CD4-positive, alpha-beta memory T cell (primary cell): ENCODE results near the gene ETS1. TPM values are rescaled to one million over a fixed set of nuclear protein-coding genes. Genes with fewer than 3 reads are reported as not detected.

ENCODE experiments used
- CTCF ChIA-PET: fragments of 350-600 bp; sonication (Branson Sonifier 250); formaldehyde crosslinking; loops from one replicate; lab custom pipeline; 2021; ENCODE audit warnings: inconsistent platforms; ENCODE audit not compliant: partially characterized antibody; lab: Charles Lee
- POLR2A ChIA-PET: fragments of 350-600 bp; sonication (Branson Sonifier 250); formaldehyde crosslinking; loops from one replicate; lab custom pipeline; 2021; ENCODE audit not compliant: partially characterized antibody; lab: Charles Lee
- DNase-seq, 5 donors: peaks; one replicate each; pipeline versions ENCODE4 v3.0.0 to v3.0.0-alpha.2; 2020 to 2022; ENCODE audit warnings: mixed read lengths in 1 of 5
- H3K27ac ChIP-seq: one replicate; pipeline ENCODE4 v1.7.0; 2013; ENCODE audit warnings: low read depth, low read length
- H3K27me3 ChIP-seq: 2 replicates; pipeline ENCODE4 v1.7.0; 2013; ENCODE audit warnings: mild to moderate bottlenecking, low read length, moderate library complexity; ENCODE audit not compliant: insufficient read depth
- H3K36me3 ChIP-seq: 2 replicates; pipeline ENCODE4 v1.7.0; 2013; ENCODE audit warnings: mild to moderate bottlenecking, low read length, moderate library complexity; ENCODE audit not compliant: insufficient read depth
- H3K4me1 ChIP-seq: 2 replicates; pipeline ENCODE4 v1.7.0; 2013; ENCODE audit warnings: mild to moderate bottlenecking, low read length, moderate library complexity; ENCODE audit not compliant: insufficient read depth
- H3K4me3 ChIP-seq, 2 donors: one replicate each; pipeline ENCODE4 v1.7.0; 2013; ENCODE audit warnings: low read length in 2 of 2, mild to moderate bottlenecking in 1 of 2
- H3K9me3 ChIP-seq, 2 donors: one replicate each; pipeline ENCODE4 v1.7.0; 2013; ENCODE audit warnings: low read length in 2 of 2, control low read depth in 1 of 2; ENCODE audit not compliant: control insufficient read depth in 1 of 2
- H3K27ac Mint-ChIP-seq, 7 donors: one replicate each; pipeline ENCODE4 v1.8.0; 2020 to 2021; ENCODE audit warnings: mixed read lengths in 7 of 7, mild to moderate bottlenecking in 6 of 7, inconsistent platforms in 3 of 7, moderate library complexity in 3 of 7
- H3K27me3 Mint-ChIP-seq, 2 donors: one replicate each; pipeline ENCODE4 v1.8.0; 2020 to 2021; ENCODE audit warnings: mixed read lengths in 2 of 2
- H3K36me3 Mint-ChIP-seq, 2 donors: one replicate each; pipeline ENCODE4 v1.8.0; 2020 to 2021; ENCODE audit warnings: mixed read lengths in 2 of 2, inconsistent platforms in 1 of 2, mild to moderate bottlenecking in 1 of 2
- H3K4me1 Mint-ChIP-seq, 4 donors: one replicate each; pipeline ENCODE4 v1.8.0; 2020 to 2021; ENCODE audit warnings: mixed read lengths in 4 of 4, mild to moderate bottlenecking in 1 of 4
- H3K4me3 Mint-ChIP-seq, 8 donors: one replicate each; pipeline ENCODE4 v1.8.0; 2020 to 2021; ENCODE audit warnings: mixed read lengths in 8 of 8, mild to moderate bottlenecking in 7 of 8, moderate library complexity in 6 of 8, inconsistent platforms in 3 of 8
- H3K9me3 Mint-ChIP-seq, 8 donors: one replicate each; pipeline ENCODE4 v1.8.0; 2020 to 2021; ENCODE audit warnings: mixed read lengths in 8 of 8, mild to moderate bottlenecking in 5 of 8, inconsistent platforms in 3 of 8, moderate library complexity in 1 of 8
- intact Hi-C: fragments of 100-400 bp; cut with micrococcal nuclease; formaldehyde crosslinking; loops from one replicate; pipeline ENCODE4 v1.15.1; 2023
- polyA plus RNA-seq, 2 donors: library from polyadenylated mRNA; unstranded; fragments of 300-500 nt; fragmentation: Illumina TruSeq; gene quantifications; one replicate each; pipeline ENCODE4 v1.2.3, GENCODE V29; 2021
- total RNA-seq, 2 experiments: library from RNA; stranded (reverse); gene quantifications; one replicate each; pipeline ENCODE4 v1.2.3, GENCODE V29; 2021

Gene ETS1
- total and polyA plus RNA-seq, 4 experiments from 2014 or later: 435 to 761 (median 593) TPM

- Mint-ChIP-seq H3K9me3 (peaks cover 0 to 3% (median 0%) of the 10 kb centered on the region in 8 donors), H3K4me3 (peak overlapping the region; percentile 92 to 100 (median 97)), H3K27me3 (no peaks in the 10 kb centered on the region), H3K36me3 (peaks cover 94 to 99% of the 10 kb centered on the region in 2 donors), H3K4me1 (peaks cover 40 to 84% (median 59%) of the 10 kb centered on the region in 4 donors), H3K27ac (peak overlapping the region; percentile 89 to 99 (median 97))
- CTCF ChIA-PET: interaction anchor here (0.6 to 7.9 kb wide), 5 partner anchors 11 to 191 kb away, joined by 3 to 44 read pairs (median 4); no protein-coding TSS in a partner anchor
- POLR2A ChIA-PET: interaction anchor here (0.9 to 34.5 kb wide), 14 partner anchors 3 to 330 kb away, joined by 3 to 1488 read pairs (median 286); partner anchors contain the start of gene FLI1
- peak overlapping the region; percentile 89 for H3K27ac ChIP-seq
- DNase-seq: peak in 3 of 5 donors; percentile 32 to 36 (median 34)
- intact Hi-C loops: loop anchor here (5.0 to 10.0 kb wide), 2 partner anchors 220 to 242 kb away; no protein-coding TSS in a partner anchor
- no peaks in the 10 kb centered on the region for H3K27me3 ChIP-seq
- no peaks in the 10 kb centered on the region for H3K9me3 ChIP-seq
- peak overlapping the region; percentile 48 to 92 for H3K4me3 ChIP-seq
- H3K4me1 ChIP-seq: peaks cover 49% of the 10 kb centered on the region
- H3K36me3 ChIP-seq: peaks cover 61% of the 10 kb centered on the region
Observed at GRCh38 chr11:128515086-128515485, 72.3 kb downstream of the ETS1 start.

DNA sequence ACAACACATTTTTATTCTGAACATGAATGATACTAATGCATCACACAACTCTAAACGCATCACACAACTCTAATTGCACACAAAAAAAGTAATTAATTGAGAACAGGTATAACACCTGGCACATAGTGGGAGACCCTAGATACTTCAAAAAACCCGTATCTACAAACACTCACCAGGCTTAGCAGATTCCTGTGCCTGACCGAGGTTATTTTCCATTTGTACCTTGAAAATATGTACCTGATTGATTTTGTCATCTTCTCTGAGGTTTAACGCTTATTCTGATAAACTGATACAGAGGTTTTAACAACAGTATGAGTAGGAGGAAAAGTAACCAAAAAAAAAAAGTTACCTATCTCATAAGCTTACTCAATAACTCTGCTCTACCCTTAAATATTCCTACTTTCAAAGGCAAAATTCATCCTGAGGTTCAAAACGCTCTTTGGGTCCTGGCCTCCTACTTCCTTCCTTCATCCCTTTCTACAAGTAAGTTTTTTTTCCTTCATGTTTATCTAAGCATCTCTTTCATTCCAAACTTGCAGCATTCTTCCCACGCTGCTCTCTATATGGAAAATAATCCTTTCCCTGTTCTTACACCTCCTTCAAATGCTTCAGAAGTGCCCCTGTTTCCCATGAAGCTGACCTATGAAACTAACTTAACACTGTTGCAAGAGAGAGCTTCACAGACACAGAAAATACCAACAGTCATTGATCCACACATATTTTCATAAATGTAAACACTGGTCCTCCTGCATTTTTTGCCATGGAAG, 73.3 kb downstream of the ETS1 start:
- intact Hi-C loops: loop anchor here (1.0 to 10.0 kb wide), 2 partner anchors 10 to 221 kb away; no protein-coding TSS in a partner anchor
- Mint-ChIP-seq H3K4me1 (peaks cover 49 to 94% (median 68%) of the 10 kb centered on the region in 4 donors), H3K36me3 (peaks cover 96 to 100% of the 10 kb centered on the region in 2 donors), H3K27me3 (no peaks in the 10 kb centered on the region), H3K9me3 (peaks cover 0 to 3% (median 0%) of the 10 kb centered on the region in 8 donors), H3K4me3 (peak overlapping the region; percentile 92 to 100 (median 97)), H3K27ac (peak overlapping the region; percentile 89 to 99 (median 97))
- H3K36me3 ChIP-seq: peaks cover 55% of the 10 kb centered on the region
- H3K27ac ChIP-seq: peak overlapping the region; percentile 89
- H3K9me3 ChIP-seq: no peaks in the 10 kb centered on the region
- POLR2A ChIA-PET: interaction anchor here (0.8 to 34.5 kb wide), 11 partner anchors 4 to 219 kb away, joined by 3 to 1488 read pairs (median 888); no protein-coding TSS in a partner anchor
- DNase-seq: peak in 2 of 5 donors; percentile 10 to 16
- H3K27me3 ChIP-seq: no peaks in the 10 kb centered on the region
- CTCF ChIA-PET: interaction anchor here (0.7 to 7.9 kb wide), 6 partner anchors 8 to 224 kb away, joined by 3 to 44 read pairs (median 4); no protein-coding TSS in a partner anchor
- H3K4me1 ChIP-seq: peaks cover 59% of the 10 kb centered on the region
- peak overlapping the region; percentile 54 to 92 for H3K4me3 ChIP-seq

- intact Hi-C loops: loop anchor here (1.0 to 10.0 kb wide), 2 partner anchors 8 to 222 kb away; no protein-coding TSS in a partner anchor
Observed at GRCh38 chr11:128512474-128512996, 74.8 kb downstream of the ETS1 start.

DNA sequence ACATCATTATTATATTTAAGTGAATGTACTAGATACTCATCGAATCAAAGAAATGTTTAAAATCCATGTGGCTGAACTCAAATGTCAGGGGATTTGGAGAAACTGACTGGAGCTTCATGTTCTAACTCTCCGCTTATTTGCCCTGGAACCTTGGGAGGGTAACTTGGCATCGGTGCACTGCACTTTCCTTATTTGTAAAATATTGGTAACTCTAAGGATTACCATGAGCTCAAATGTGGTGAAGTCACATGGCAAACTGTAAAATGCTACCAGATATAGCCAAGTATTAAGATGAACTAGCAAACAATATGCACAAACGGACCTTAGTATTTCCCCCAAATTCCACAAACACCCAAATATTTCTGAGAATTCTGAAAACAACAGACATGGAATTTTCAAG, 75.6 kb downstream of the ETS1 start:
- POLR2A ChIA-PET: interaction anchor here (1.0 to 34.5 kb wide), 12 partner anchors 4 to 334 kb away, joined by 3 to 1488 read pairs (median 689); no protein-coding TSS in a partner anchor
- intact Hi-C loops: loop anchor here (1.0 to 10.0 kb wide), 2 partner anchors 9 to 223 kb away; no protein-coding TSS in a partner anchor

More at GRCh38 chr11:128512474-128512996, 74.8 kb downstream of the ETS1 start:
- Mint-ChIP-seq H3K9me3 (peaks cover 0 to 3% (median 0%) of the 10 kb centered on the region in 8 donors), H3K4me1 (peaks cover 58 to 100% (median 79%) of the 10 kb centered on the region in 4 donors), H3K27me3 (no peaks in the 10 kb centered on the region), H3K36me3 (peaks cover 93 to 95% of the 10 kb centered on the region in 2 donors), H3K4me3 (peak overlapping the region; percentile 92 to 100 (median 97)), H3K27ac (peak overlapping the region; percentile 89 to 99 (median 97))
- POLR2A ChIA-PET: interaction anchor here (1.2 to 34.5 kb wide), 11 partner anchors 5 to 333 kb away, joined by 3 to 1488 read pairs (median 888); no protein-coding TSS in a partner anchor
- Histone ChIP-seq H3K27ac (peak overlapping the region; percentile 89), H3K4me1 (peaks cover 74% of the 10 kb centered on the region), H3K27me3 (no peaks in the 10 kb centered on the region), H3K36me3 (peaks cover 45% of the 10 kb centered on the region), H3K4me3 (peak overlapping the region; percentile 27 to 92), H3K9me3 (no peaks in the 10 kb centered on the region)
- CTCF ChIA-PET: interaction anchor here (0.7 to 7.8 kb wide), 15 partner anchors 6 to 222 kb away, joined by 3 to 81 read pairs (median 6); no protein-coding TSS in a partner anchor
- peak; percentile 31 to 63 (median 52) for DNase-seq

GRCh38 chr11:128509621-128510389, 77.6 kb downstream of the ETS1 start:
- Histone ChIP-seq H3K9me3 (no peaks in the 10 kb centered on the region), H3K4me1 (peaks cover 100% of the 10 kb centered on the region), H3K27ac (peak overlapping the region; percentile 89), H3K4me3 (peak overlapping the region; percentile 39 to 49), H3K27me3 (no peaks in the 10 kb centered on the region), H3K36me3 (peaks cover 31% of the 10 kb centered on the region)
- Mint-ChIP-seq H3K4me1 (peaks cover 81 to 100% (median 87%) of the 10 kb centered on the region in 4 donors), H3K36me3 (peaks cover 92 to 95% of the 10 kb centered on the region in 2 donors), H3K27me3 (no peaks in the 10 kb centered on the region), H3K27ac (peak overlapping the region; percentile 92 to 99 (median 98)), H3K4me3 (peak overlapping the region; percentile 81 to 100 (median 94)), H3K9me3 (no peaks in the 10 kb centered on the region)
- intact Hi-C loops: loop anchor here (2.0 to 10.0 kb wide), 5 partner anchors 38 to 475 kb away; no protein-coding TSS in a partner anchor
- ChIA-PET POLR2A (interaction anchor here (0.9 to 34.5 kb wide), 14 partner anchors 3 to 471 kb away, joined by 3 to 1488 read pairs (median 248); no protein-coding TSS in a partner anchor), CTCF (interaction anchor here (0.7 to 7.8 kb wide), 12 partner anchors 9 to 338 kb away, joined by 3 to 81 read pairs (median 4); no protein-coding TSS in a partner anchor)
- peak in 1 of 5 donors; percentile 25 for DNase-seq

More for the DNA sequence above, 75.6 kb downstream of the ETS1 start:
- peaks cover 0 to under 1% (median 0%) of the 10 kb centered on the region in 8 donors for H3K9me3 Mint-ChIP-seq
- no peaks in the 10 kb centered on the region for H3K27me3 Mint-ChIP-seq
- H3K36me3 Mint-ChIP-seq: peaks cover 92 to 95% of the 10 kb centered on the region in 2 donors
- CTCF ChIA-PET: interaction anchor here (1.1 to 7.8 kb wide), 16 partner anchors 7 to 222 kb away, joined by 3 to 81 read pairs (median 6); no protein-coding TSS in a partner anchor
- peaks cover 83% of the 10 kb centered on the region for H3K4me1 ChIP-seq
- H3K27me3 ChIP-seq: no peaks in the 10 kb centered on the region
- peak in 1 of 5 donors; percentile 2 for DNase-seq
- peak overlapping the region; percentile 27 to 92 for H3K4me3 ChIP-seq
- H3K4me3 Mint-ChIP-seq: peak overlapping the region; percentile 92 to 100 (median 97)
- peak overlapping the region; percentile 89 for H3K27ac ChIP-seq
- H3K9me3 ChIP-seq: no peaks in the 10 kb centered on the region
- H3K4me1 Mint-ChIP-seq: peaks cover 64 to 100% (median 82%) of the 10 kb centered on the region in 4 donors
- H3K27ac Mint-ChIP-seq: peak overlapping the region; percentile 89 to 99 (median 97)
- peaks cover 41% of the 10 kb centered on the region for H3K36me3 ChIP-seq
